ENCODE results near the gene CKB.

CKB gene

DNA sequence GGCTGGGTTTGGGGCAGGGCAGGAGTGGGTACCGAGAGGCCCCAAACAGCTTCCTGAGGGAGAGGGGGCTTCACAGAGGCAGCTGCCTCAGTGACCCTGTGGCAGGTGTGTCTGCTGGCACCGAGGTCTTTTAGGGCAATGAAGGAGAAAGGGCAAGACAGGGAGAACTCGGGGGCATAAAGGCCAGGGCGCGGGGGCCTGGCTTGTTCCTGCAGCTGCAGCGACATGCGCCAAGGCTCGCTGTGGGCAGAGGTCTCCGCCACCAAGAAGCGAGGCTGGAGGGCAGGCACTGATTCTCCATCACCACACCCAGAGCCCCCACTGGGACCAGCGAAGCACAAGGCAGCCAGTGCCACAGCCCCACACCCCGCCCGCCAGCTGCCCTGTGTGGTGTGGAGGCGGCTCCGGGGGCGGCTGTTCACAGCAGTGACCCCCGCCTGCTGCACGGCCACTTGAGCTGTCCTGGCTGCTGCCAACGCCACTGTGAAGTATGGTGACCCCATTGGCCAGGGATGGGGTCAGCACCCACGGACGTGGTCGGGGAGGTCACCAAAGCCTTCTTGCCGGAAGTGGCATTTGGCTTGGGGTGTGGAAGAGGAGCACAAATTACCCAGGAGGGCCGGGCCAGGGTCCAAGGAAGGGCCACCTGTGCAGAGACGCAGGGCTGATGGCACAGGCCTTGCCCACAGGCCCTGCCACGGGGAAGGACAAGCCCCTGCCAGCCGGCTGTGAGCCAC is 23.5 kb upstream of the CKB start:
- no peak for TF ChIP-seq ZNF274 (IDR thresholded peaks at IDR 0.05; ENCODE audit: low read depth, low read length)
- no peak overlapping the region for H3K4me3 ChIP-seq (ENCODE audit: low read length)

DNA sequence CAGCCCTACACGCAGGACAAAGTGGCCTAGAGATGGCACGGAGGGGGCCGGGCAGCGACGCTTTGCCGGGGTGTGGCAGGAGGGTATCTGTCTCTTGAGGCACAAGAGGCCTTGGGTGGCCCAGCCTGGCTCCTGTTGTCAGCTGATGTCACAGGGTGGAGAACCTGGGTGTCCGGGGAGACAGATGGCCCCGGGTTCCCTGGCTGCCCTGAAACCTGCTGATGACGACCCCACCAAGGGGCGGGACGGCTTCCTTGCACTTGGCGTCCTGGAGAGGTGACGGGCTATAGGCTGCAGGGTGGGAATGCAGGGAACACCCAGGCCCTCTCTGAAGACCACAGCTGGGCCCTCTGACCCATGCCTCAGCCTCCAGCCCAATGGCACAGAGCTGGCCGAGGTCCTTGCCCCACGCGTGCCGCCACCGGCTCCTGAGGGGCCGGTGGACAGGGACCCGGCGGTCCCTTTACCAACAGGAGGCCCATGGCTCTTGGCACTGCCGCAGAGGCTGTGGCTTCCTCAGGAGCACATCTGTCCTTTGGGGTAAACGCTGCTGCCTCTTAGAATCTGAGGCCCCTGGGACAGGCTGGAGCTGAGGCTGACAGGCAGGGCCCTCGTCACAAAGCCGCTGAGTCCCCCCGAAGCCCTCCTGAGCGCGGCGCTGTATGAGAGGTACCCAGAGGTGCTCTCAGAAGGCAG is 22.7 kb upstream of the CKB start:
- H3K4me3 ChIP-seq (ENCODE audit: low read length), result no peak overlapping the region
- no peak for TF ChIP-seq ZNF274 (IDR thresholded peaks at IDR 0.05; ENCODE audit: low read depth, low read length)

DNA sequence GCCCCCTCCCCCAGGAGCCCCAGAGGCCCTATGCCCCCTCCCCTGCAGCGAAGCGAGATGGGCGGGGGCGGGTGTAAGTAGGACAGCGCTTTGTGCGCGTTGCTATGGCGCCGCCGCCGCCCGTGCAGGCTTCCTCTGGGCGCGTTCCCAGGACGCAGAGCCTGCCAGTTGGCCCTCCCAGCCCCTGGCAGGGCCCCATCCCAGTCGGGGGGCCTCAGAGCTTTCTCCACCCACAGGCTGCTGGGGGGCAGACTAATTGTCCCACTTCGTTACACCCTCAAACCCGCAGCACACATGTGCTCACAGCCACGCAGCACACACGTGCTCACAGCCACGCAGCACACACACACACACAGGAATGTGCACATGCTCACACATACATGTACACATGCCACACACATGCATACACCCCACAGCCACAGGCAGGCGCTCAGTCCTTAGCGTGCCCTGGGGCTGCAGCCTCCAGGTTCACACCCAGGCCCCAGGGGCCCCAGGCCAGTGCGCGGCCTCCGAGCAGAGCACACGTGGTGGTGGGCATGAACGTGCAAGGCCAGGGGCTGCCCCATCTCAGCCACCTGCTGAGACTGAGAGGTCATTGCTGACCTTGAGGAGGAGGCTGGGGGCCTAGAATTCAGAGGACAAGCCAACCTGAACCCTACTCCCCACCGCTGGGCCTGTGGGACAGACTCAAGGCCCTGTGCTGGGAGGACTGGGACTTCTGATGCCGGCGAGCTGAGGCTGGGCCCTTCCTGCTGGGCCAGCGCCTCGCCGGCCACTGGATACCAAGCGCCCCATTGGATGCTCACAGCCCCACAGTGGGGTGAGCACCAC is 22.0 kb upstream of the CKB start:
- TF ChIP-seq ZNF274 (IDR thresholded peaks at IDR 0.05; ENCODE audit: low read depth, low read length), result no peak
- H3K4me3 ChIP-seq (ENCODE audit: low read length), result no peak overlapping the region

DNA sequence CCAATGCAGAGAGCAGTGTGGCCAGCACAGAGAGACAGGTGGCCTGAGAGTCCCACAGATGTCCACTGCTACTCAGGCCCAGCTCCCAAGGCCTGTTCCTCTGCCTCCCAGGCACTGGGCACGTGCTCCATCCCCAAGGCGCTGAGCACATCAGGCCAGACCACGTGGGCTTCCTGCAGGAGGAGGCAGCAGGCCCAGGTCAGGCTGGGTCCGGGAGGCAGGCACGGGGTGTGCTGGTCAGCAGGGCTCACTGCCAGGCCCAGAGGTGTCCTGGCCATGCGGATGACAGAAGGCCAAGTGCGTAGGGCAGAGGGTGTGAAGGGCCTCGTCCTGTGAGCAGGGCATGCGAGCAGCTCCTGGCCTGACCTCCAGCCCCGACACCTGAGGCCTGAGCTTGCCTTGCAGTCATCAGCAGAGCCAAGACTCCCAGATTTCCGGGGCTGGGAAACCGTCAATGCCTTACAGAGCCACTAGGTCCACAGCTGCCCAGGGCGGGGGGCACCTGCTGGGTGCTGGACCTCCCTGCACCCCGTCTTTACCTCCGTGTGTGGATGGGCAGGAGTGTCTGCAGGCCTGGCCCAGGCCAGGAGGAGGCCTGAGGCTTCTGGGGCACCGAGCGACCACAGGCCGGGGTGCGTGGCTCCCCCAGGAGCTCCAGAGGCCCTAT is 21.2 kb upstream of the CKB start:
- no peak for TF ChIP-seq ZNF274 (IDR thresholded peaks at IDR 0.05; ENCODE audit: low read depth, low read length)
- H3K4me3 ChIP-seq (ENCODE audit: low read length), result no peak overlapping the region

DNA sequence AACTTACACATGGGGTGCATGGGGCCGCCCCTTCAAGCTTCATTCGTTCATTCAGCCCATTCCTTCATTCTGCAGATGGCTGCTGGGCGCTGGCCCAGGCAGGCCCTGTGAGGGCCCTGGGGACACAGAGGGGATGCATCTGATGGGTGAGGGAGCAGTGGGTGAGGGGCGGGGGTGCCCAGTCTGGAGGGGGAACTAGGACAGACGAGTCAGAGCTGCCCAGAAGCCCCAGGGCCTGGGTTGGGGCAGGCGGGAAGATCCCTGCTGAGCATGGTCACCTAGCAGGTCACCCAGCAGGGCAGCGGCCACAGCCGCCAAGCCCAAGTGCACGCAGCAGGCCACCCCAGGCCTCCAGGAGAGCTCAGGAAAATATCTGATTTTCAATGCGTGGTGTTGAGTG is 20.5 kb upstream of the CKB start:
- H3K4me3 ChIP-seq (ENCODE audit: low read length), result no peak overlapping the region
- no peak for TF ChIP-seq ZNF274 (IDR thresholded peaks at IDR 0.05; ENCODE audit: low read depth, low read length)

DNA sequence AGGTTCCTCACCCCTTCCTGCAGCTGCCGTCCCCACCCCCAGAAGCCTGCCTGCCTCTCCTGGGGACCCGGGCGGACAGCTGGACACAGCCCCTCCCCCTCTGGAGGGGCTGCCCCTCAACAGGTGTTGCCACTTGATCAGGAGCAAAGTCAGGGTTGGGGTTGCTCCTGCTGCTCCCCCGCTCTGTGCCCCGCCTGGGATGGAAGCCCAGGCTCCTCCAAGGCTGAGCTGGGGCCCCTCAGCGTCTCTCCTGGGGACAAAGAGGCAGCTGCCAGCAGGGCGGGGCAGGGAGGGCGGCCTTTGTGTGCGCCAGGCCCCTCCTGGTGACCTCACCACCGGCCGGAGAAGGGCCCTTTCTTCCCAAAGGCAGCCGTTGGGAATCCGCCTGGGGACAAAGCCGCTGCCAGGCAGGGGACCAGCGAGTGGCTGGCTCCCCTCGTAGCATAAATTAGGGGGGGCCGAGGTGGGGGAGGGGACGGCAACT is 20.0 kb upstream of the CKB start:
- no peak overlapping the region for H3K4me3 ChIP-seq (ENCODE audit: low read length)

DNA sequence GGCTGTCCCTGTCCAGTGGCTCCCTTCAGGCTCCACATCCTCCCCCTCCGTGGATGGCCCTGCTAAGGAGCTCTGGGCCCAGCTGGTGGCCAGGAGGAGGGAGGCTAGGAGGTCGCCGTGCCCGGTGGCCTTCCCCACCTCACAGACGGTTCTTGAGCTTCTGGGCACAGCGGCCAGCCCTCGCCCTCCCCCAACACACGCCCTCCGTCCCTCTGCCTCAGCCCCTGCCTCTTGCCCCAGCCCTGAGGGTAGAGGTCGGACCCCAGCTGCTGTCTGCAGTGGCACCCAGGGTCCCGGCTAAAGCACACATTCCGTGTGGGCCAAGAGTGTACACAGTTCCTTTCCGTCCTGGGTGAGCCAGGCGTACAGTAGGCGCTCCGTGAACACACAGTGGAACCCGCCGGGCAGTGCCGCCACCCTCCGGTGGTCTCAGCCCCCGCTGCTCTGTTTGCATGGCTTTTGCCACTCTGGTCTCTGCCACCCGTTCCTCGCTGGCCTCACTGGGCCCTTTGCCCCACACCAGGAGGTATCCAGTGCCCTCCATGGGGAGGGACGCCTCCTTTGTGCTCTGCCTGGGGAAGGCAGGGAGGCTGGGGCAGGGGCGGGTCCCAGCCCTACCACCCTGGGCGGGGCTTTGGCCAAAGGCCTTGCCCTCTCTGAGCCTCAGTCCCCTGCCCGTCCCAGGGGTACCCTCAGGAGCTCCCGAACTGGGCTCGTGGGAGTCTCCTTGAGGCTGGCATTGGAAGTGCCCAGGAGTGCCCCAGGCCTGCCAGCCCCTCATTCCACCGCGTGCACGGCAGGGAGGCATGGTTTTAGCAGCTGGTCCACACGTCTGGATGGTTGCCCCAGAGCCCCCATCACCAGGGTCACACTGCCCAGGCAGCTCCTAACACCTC is 19.3 kb upstream of the CKB start:
- TF ChIP-seq ZNF274 (IDR thresholded peaks at IDR 0.05; ENCODE audit: low read depth, low read length), result no peak

More for the DNA sequence above, 20.0 kb upstream of the CKB start:
- no peak for TF ChIP-seq ZNF274 (IDR thresholded peaks at IDR 0.05; ENCODE audit: low read depth, low read length)

DNA sequence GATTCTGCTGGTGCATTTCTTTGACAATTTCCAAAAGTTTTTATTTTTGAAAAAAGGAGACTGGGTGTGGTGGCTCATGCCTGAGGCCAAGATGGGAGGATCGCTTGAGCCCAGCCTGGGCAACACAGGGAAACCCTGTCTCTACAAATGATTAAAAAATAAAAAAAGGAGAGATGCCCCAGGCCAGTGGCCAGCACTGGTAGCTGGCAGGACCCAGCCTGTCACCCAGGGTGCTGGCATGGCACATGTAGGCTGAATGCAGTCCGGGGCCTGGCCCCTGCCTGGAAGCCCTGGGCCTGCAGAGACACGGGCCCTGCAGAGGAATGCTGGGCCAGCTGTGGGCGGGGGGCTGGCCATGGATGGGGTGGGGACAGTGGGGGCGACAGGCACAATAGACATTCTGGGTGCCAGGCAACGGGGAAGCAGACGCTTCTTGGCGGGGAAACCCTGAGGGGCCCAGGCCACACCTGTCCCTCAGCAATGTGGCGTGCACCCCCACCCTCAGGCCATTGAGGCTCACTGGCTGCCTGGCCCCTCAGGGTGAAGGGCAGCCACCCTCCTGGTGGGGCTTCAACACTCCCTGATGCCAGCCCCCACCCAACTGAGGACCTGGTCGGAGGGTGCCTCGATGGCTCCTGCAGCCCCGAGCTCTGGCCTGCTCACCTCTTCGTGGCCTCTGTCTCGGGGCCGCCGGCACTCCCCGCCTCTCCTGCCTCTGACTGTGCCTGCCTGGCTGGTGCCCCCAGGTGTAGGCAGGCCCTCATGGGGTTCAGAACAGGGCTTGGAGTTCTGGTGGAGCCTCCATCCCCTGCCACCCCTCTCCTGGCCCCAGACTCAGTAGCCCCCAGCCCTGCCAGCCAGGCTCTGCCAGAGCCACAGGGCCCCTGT is 18.4 kb upstream of the CKB start:
- no peak for TF ChIP-seq ZNF274 (IDR thresholded peaks at IDR 0.05; ENCODE audit: low read depth, low read length)

More for the DNA sequence above, 19.3 kb upstream of the CKB start:
- no peak overlapping the region for H3K4me3 ChIP-seq (ENCODE audit: low read length)

DNA sequence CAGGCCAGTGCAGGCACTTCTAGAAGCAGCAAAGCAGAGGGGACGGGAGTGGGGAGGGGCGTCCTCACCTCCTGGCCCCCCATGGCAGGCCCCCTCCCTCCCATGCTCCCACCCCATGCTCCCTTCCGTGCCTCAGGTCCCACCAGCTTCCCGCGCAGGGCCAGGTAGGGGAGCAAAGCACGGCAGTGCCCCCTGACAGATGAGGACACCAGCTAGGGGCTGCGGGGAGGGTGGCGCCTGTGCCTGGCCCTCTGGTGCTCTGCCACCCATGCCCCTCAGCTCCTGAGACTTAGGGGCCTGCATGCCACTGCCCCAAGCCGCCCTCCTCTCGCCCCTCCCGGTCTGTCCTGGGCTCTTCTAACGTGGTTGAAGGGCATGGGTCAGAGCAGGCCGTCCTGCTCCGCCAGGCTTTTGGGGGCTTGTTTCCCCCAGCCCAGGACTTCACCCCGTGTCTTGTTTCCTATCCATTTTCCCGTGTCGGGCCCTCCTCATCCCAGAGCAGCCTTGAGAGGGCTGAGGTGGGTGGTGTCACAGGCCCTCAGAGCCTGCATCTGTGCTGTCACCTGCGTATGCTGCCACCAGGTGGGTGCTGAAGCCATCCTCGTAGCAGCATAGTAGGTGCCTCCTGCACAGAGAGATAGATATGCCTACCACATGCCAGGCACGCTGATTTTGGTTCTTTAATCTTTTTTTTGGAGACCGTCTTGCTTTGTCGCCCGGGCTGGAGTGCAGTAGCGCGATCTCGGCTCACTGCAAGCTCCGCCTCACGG is 16.6 kb upstream of the CKB start:
- H3K4me3 ChIP-seq (ENCODE audit: low read length), result no peak overlapping the region
- TF ChIP-seq ZNF274 (IDR thresholded peaks at IDR 0.05; ENCODE audit: low read depth, low read length), result no peak

More for the DNA sequence above, 18.4 kb upstream of the CKB start:
- H3K4me3 ChIP-seq (ENCODE audit: low read length), result no peak overlapping the region

DNA sequence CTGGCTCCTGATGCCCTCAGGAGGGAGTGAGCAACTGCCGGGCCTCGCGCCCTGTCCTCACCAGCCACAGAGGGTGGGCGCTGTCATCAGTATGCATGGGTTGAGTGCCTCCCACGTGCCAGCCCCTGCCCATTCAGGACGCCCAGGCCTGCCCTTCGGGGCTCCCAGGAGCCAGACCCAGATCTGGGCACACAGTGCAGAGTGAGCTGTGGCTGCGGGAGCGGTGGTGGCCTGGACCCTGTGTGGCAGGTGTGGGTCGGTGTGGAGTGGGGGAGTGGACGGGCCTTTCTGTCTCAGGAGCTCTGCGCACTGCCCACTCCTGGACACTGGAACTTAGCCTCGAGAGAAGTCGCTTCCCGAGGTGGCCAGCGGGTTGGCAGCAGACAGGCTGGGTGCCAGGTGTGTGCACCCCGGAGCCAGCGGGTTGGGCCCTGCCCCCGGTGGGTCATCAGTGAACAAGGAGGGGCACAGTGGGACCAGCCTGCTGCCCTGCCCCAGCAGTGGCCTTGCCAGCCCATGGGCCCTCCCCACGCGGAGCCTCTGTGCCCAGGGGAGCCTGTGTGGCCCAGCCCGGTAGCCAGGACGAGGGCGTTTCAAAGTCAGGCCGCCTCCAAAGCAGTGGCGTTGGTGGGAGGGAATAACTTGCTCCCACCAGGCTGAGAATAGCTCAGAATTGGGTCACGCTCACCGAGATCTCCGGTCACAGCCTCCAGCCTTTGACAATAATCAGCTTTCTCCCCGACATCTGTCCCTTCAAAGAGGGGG is 15.8 kb upstream of the CKB start:
- H3K4me3 ChIP-seq (ENCODE audit: low read length), result no peak overlapping the region
- no peak for TF ChIP-seq ZNF274 (IDR thresholded peaks at IDR 0.05; ENCODE audit: low read depth, low read length)
